Activated CD8-positive, alpha-beta T cell treated with anti-CD3 and anti-CD28 coated beads for 36 hours (primary cell): ENCODE measurements around the gene DYNLT3. TPM values are rescaled to one million over a fixed set of nuclear protein-coding genes. Genes with fewer than 3 reads are reported as not detected.

Experiments used
- ATAC-seq: fragments of 200-7000 bp; cut with Tn5 transposase; one replicate; pipeline ENCODE4 v1.10.0; 2021; ENCODE audit warnings: mild to moderate bottlenecking, moderate library complexity
- CTCF ChIA-PET: fragments of 350-600 bp; sonication (Branson Sonifier 250); formaldehyde crosslinking; loops from one replicate; lab custom pipeline; 2021; ENCODE audit warnings: antibody characterized with exemption; lab: Charles Lee
- POLR2A ChIA-PET: fragments of 350-600 bp; sonication (Branson Sonifier 250); formaldehyde crosslinking; loops from one replicate; lab custom pipeline; 2021; ENCODE audit warnings: antibody characterized with exemption; lab: Charles Lee
- DNase-seq: peaks from one replicate; pipeline ENCODE4 v3.0.0-alpha.2; 2020
- H3K27ac Mint-ChIP-seq: one replicate; pipeline ENCODE4 v1.8.0; 2021; ENCODE audit warnings: mild to moderate bottlenecking, mixed read lengths
- H3K27me3 Mint-ChIP-seq: one replicate; pipeline ENCODE4 v1.8.0; 2021; ENCODE audit warnings: mixed read lengths
- H3K36me3 Mint-ChIP-seq: one replicate; pipeline ENCODE4 v1.8.0; 2021; ENCODE audit warnings: low read depth, mixed read lengths
- H3K4me1 Mint-ChIP-seq: one replicate; pipeline ENCODE4 v1.8.0; 2021; ENCODE audit warnings: low read depth, mixed read lengths
- H3K4me3 Mint-ChIP-seq: one replicate; pipeline ENCODE4 v1.8.0; 2021; ENCODE audit warnings: mild to moderate bottlenecking, moderate library complexity, mixed read lengths
- H3K9me3 Mint-ChIP-seq: one replicate; pipeline ENCODE4 v1.8.0; 2021; ENCODE audit warnings: mixed read lengths
- intact Hi-C: fragments of 100-400 bp; cut with micrococcal nuclease; formaldehyde crosslinking; loops from one replicate; pipeline ENCODE4 v1.10.0; 2022
- total RNA-seq, 2 experiments: library from RNA; stranded (reverse); gene quantifications; one replicate each; pipeline ENCODE4 v1.2.3, GENCODE V29; 2021
- TF ChIP-seq, protein P1 (sequence below): fragments of 200-600 bp; IDR thresholded peaks from one replicate; pipeline ENCODE4 v1.8.0; 2022; ENCODE audit warnings: antibody characterized with exemption, mild to moderate bottlenecking

DYNLT3 gene
- total RNA-seq, 2 experiments from 2014 or later: 24.8 to 26.6 TPM

DNA sequence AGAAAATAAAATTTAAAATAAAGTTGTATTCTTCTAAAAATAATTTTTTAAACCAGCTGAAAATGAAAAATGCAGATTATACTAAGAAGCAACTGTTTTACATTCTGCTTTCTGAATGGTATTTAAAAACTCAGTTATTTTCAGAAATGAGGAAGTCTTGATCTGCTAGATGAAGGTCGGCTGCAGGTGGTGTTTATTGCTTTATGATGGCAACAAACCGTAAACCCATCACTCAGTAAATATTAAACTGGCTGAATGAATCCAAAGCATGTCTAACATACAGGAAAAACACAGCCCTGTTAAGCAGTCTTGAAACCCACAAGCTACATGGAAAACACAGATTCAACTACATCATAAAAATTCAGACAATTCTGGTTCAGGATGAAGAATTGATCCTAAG is 29.3 kb downstream of the DYNLT3 start:
- Mint-ChIP-seq H3K9me3 (no peaks in the 10 kb centered on the region), H3K36me3 (no peaks in the 10 kb centered on the region), H3K4me3 (no peak overlapping the region), H3K4me1 (no peaks in the 10 kb centered on the region), H3K27ac (no peak overlapping the region), H3K27me3 (no peaks in the 10 kb centered on the region)
- TF ChIP-seq, protein P1, sequence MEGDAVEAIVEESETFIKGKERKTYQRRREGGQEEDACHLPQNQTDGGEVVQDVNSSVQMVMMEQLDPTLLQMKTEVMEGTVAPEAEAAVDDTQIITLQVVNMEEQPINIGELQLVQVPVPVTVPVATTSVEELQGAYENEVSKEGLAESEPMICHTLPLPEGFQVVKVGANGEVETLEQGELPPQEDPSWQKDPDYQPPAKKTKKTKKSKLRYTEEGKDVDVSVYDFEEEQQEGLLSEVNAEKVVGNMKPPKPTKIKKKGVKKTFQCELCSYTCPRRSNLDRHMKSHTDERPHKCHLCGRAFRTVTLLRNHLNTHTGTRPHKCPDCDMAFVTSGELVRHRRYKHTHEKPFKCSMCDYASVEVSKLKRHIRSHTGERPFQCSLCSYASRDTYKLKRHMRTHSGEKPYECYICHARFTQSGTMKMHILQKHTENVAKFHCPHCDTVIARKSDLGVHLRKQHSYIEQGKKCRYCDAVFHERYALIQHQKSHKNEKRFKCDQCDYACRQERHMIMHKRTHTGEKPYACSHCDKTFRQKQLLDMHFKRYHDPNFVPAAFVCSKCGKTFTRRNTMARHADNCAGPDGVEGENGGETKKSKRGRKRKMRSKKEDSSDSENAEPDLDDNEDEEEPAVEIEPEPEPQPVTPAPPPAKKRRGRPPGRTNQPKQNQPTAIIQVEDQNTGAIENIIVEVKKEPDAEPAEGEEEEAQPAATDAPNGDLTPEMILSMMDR: no peak
- POLR2A ChIA-PET: no interaction called here
- intact Hi-C loops: no loop called here
- ATAC-seq (no peak), DNase-seq (no peak)
- CTCF ChIA-PET: interaction anchor here (2.1 kb wide), 1 partner anchor 73 kb away, joined by 10 read pairs; no protein-coding TSS in a partner anchor

DNA sequence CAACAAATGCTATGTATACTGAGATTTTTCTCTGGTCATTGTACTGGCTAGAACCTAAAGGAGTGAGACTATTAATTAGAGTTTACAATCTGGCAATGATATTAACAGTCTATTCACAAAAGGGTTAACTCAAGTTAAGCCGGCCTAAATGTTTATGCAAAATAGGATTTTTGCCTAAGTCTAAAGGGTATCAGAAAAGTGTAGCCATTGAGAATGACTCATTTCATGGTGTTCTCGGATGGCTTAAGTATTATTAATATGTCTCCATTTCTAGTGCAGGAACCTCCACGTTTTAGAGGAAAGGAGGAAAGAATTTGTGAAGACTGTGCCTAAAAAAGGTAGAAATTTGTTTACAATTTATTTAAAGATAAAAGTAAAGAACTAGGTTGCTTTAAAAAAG is 29.8 kb downstream of the DYNLT3 start:
- intact Hi-C loops: no loop called here
- no peak for DNase-seq
- H3K9me3 Mint-ChIP-seq: no peaks in the 10 kb centered on the region

DNA sequence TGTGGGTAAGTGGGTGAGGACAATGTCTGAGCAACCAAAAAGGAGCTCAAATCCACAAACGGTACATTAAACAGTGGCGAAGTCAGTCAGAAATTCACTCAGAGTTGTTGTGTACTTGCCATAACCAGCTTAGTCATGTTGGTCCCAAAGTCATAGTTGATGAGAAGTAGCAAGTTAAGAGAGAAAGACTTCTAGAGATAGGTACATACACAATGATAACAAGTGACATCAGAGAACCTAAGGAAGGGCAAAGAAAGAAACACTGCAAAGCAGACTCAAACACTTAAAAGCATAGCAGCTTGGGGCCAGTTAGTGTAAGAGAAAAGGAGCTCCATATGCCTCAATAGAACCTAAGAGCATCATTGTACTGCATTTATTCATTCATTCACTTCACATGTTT is 30.2 kb downstream of the DYNLT3 start:
- no peak overlapping the region for H3K4me3 Mint-ChIP-seq
- TF ChIP-seq, protein P1: no peak
- no peaks in the 10 kb centered on the region for H3K4me1 Mint-ChIP-seq
- no peak overlapping the region for H3K27ac Mint-ChIP-seq
- H3K27me3 Mint-ChIP-seq: no peaks in the 10 kb centered on the region
- no peaks in the 10 kb centered on the region for H3K36me3 Mint-ChIP-seq
- CTCF ChIA-PET: interaction anchor here (1.0 to 2.1 kb wide), 2 partner anchors 8 to 72 kb away, joined by 4 to 10 read pairs; no protein-coding TSS in a partner anchor
- no peak for DNase-seq
- no peaks in the 10 kb centered on the region for H3K9me3 Mint-ChIP-seq
- ATAC-seq: no peak
- POLR2A ChIA-PET: no interaction called here
- intact Hi-C loops: no loop called here

More for the DNA sequence above, 29.8 kb downstream of the DYNLT3 start:
- Mint-ChIP-seq H3K27ac (no peak overlapping the region), H3K4me1 (no peaks in the 10 kb centered on the region), H3K4me3 (no peak overlapping the region), H3K27me3 (no peaks in the 10 kb centered on the region), H3K36me3 (no peaks in the 10 kb centered on the region)
- TF ChIP-seq, protein P1: no peak
- no peak for ATAC-seq
- POLR2A ChIA-PET: no interaction called here
- CTCF ChIA-PET: interaction anchor here (2.1 kb wide), 1 partner anchor 72 kb away, joined by 10 read pairs; no protein-coding TSS in a partner anchor

DNA sequence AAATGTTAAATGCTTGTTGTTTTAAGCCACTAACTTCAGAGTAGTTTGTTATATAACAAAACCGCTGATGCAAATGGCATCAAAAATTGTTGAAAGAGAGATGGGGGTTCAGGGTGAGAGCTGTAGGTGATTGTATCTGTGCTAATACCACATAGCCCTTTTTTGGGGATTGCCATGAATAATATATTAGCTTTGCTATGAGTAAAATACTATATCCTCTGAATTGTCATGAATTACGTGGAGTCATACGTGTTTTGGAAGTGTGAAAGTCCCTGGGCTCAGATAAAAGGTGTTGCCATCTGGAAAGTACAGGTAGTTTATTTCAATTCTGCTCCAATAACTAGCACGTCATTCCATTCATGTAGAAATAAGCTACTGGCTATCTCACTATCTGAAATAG is 30.6 kb downstream of the DYNLT3 start:
- no peak overlapping the region for H3K27ac Mint-ChIP-seq
- H3K36me3 Mint-ChIP-seq: no peaks in the 10 kb centered on the region
- H3K4me1 Mint-ChIP-seq: no peaks in the 10 kb centered on the region
- no peak overlapping the region for H3K4me3 Mint-ChIP-seq
- DNase-seq (no peak), ATAC-seq (no peak)
- no peaks in the 10 kb centered on the region for H3K27me3 Mint-ChIP-seq
- intact Hi-C loops: no loop called here
- TF ChIP-seq, protein P1: no peak
- ChIA-PET CTCF (interaction anchor here (1.0 to 2.1 kb wide), 2 partner anchors 9 to 72 kb away, joined by 4 to 10 read pairs; no protein-coding TSS in a partner anchor), POLR2A (no interaction called here)
- no peaks in the 10 kb centered on the region for H3K9me3 Mint-ChIP-seq

DNA sequence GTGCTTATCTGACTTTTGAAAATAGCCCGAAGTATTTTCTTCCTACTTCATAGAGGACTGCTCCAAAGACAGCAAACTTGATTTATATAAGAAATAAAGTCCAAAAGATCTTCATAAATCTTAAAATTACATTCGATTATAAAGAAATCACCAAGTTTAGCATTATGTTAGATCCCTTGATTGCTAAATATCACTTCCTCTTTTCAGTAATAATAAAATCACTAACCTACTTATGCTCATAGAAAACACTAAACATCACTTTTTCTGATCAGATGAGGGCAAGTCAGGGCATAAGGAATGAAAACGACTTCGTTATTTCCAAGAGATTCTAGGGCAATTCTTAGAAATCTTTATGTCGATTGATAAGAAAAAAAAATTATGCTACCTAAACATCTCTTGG is 32.0 kb downstream of the DYNLT3 start:
- Mint-ChIP-seq H3K27ac (no peak overlapping the region), H3K4me3 (no peak overlapping the region), H3K27me3 (no peaks in the 10 kb centered on the region), H3K9me3 (no peaks in the 10 kb centered on the region), H3K36me3 (no peaks in the 10 kb centered on the region), H3K4me1 (no peaks in the 10 kb centered on the region)
- ChIA-PET CTCF (no interaction called here), POLR2A (no interaction called here)
- DNase-seq: no peak
- intact Hi-C loops: no loop called here
- no peak for ATAC-seq
- TF ChIP-seq, protein P1: no peak
